ENCODE results near the gene NAALADL1.

GRCh38 chr11:65107751-65108468, 49.6 kb upstream of the NAALADL1 start:
- no peak for TF ChIP-seq CTCF (IDR thresholded peaks at IDR 0.05)
- TF ChIP-seq POLR2A (IDR thresholded peaks at IDR 0.05), result no peak
